Large intestine (tissue), 3 donors: ENCODE measurements around the gene FER1L5. TPM values are rescaled to one million over a fixed set of nuclear protein-coding genes. Genes with fewer than 3 reads are reported as not detected.

Experiments
- DNase-seq, 2 donors: peaks; one replicate each; pipeline versions ENCODE4 v3.0.0 to v3.0.0-alpha.2; 2013
- H3K27ac ChIP-seq: one replicate; pipeline ENCODE4 v1.5.1; 2013; ENCODE audit warnings: low read length
- H3K27me3 ChIP-seq: 2 replicates; pipeline ENCODE4 v1.6.1; 2013; ENCODE audit warnings: low read length; ENCODE audit not compliant: control insufficient read depth, insufficient read depth
- H3K36me3 ChIP-seq: 2 replicates; pipeline ENCODE4 v1.6.1; 2013; ENCODE audit warnings: low read length; ENCODE audit not compliant: control insufficient read depth, insufficient read depth
- H3K4me1 ChIP-seq: one replicate; pipeline ENCODE4 v1.6.1; 2013; ENCODE audit warnings: low read length; ENCODE audit not compliant: control insufficient read depth, insufficient read depth
- H3K4me3 ChIP-seq: one replicate; pipeline ENCODE4 v1.5.1; 2013; ENCODE audit warnings: low read length
- H3K9me3 ChIP-seq: one replicate; pipeline ENCODE4 v1.6.1; 2013; ENCODE audit warnings: mild to moderate bottlenecking, low read depth, low read length, moderate library complexity; ENCODE audit not compliant: control insufficient read depth
- WGBS: methylation state at CpG from one replicate; pipeline ENCODE4 v1.1.5; 2013; ENCODE audit warnings: low lambda C conversion rate; ENCODE audit not compliant: insufficient coverage; 5-methylcytosine and 5-hydroxymethylcytosine counted together
- polyA plus RNA-seq: library from polyadenylated mRNA; unstranded; fragments of 120-200 nt; gene quantifications from one replicate; pipeline ENCODE4 v1.2.1, GENCODE V29; 2013

FER1L5 gene
- polyA plus RNA-seq, 1 donor, result 1.2 TPM

DNA sequence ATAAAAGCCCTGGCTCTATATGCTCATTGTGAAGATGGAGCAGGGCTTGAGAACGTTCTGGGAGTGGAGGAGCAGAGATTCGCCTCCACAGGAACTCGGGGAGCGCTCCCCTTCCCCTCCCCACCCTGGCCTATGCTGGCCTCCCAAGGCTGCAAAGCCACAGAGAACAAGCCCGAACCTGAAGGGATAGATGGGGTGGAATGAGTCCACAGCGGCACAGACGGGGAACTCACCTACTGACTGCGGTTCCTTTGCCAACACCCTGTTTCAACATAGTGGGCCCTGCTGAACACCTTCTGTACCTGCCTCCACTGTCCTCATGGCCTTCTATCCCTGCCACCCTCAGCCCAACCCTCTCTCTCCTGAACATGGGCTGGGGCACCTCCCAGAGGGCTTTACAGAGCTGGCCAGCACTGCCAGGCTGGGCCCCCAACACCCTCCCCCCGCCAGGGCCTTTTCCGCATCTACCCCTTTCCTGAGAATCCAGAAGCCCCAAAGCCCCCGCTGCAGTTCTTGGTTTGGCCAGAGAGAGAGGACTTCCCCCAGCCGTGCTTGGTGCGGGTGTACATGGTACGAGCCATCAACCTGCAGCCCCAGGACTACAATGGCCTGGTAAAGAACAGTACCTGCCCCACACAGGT lies 55.8 kb downstream of the FER1L5 start:
- Histone ChIP-seq H3K27ac (no peak overlapping the region), H3K36me3 (peaks cover 23% of the 10 kb centered on the region), H3K4me1 (no peaks in the 10 kb centered on the region), H3K4me3 (no peak overlapping the region), H3K9me3 (no peaks in the 10 kb centered on the region), H3K27me3 (no peaks in the 10 kb centered on the region)
- DNase-seq, result no peak
- WGBS, result no CpG with 5 or more reads among the region's 14 CpGs

DNA sequence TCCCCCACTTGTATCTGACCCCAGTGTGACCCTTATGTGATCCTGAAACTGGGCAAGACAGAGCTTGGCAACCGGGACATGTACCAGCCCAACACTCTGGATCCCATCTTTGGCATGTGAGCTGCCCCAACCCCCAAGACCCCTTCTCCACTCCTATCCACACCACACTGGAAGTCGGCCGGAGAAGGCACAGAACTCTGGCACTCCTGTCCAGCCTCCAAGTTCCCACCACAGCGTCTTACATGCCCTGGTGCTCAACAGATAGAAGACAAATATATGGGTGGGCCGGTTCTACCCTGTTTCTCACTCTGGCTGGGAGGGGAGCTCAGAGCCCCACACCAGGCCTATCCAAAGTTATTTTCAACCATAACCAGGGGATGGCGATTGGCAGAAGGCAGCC lies 56.5 kb downstream of the FER1L5 start:
- Histone ChIP-seq H3K9me3 (no peaks in the 10 kb centered on the region), H3K4me3 (no peak overlapping the region), H3K36me3 (peaks cover 27% of the 10 kb centered on the region), H3K27ac (no peak overlapping the region), H3K27me3 (no peaks in the 10 kb centered on the region), H3K4me1 (no peaks in the 10 kb centered on the region)
- no peak for DNase-seq
- no CpG with 5 or more reads among the region's 6 CpGs for WGBS

DNA sequence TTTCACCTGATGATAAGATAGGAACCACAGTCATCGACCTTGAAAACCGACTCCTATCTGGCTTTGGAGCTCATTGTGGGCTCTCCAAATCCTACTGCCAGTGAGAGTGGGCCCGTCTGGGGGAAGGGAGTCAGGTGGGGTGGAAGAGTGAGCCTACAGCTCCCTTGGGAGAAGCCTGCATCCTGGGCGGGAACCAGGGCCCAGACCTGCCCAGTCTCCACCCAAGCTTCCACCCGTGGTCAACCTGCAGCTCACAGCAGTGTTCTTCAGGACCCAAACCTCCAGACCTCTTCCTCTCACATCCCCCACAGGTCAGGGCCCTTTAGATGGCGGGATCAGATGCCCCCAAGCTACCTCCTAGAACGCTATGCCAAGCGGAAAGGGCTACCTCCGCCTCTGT lies 57.1 kb downstream of the FER1L5 start:
- Histone ChIP-seq H3K9me3 (no peaks in the 10 kb centered on the region), H3K36me3 (peaks cover 33% of the 10 kb centered on the region), H3K4me1 (no peaks in the 10 kb centered on the region), H3K27me3 (no peaks in the 10 kb centered on the region), H3K4me3 (no peak overlapping the region), H3K27ac (no peak overlapping the region)
- no CpG with 5 or more reads among the region's 9 CpGs for WGBS
- DNase-seq, result no peak

DNA sequence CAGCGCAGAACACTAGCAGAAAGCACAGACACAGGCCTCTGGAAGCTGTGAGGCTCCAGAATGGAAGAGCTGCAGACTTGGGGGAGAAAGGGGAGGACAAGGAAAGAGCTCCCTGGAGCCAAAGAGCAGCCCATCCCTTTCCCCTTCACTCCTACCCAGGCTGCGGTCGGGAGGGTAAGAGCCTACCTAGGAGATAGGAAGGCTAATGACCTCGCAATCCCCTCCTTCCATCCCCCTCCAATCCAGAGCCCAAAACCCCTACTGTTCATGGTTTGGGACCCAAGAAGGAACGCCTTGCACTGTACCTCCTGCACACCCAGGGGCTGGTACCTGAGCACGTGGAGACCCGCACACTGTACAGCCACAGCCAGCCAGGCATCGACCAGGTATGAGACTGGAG lies 57.5 kb downstream of the FER1L5 start:
- no CpG with 5 or more reads among the region's 8 CpGs for WGBS
- Histone ChIP-seq H3K27me3 (no peaks in the 10 kb centered on the region), H3K27ac (no peak overlapping the region), H3K4me1 (no peaks in the 10 kb centered on the region), H3K9me3 (no peaks in the 10 kb centered on the region), H3K4me3 (no peak overlapping the region), H3K36me3 (peaks cover 37% of the 10 kb centered on the region)
- no peak for DNase-seq

DNA sequence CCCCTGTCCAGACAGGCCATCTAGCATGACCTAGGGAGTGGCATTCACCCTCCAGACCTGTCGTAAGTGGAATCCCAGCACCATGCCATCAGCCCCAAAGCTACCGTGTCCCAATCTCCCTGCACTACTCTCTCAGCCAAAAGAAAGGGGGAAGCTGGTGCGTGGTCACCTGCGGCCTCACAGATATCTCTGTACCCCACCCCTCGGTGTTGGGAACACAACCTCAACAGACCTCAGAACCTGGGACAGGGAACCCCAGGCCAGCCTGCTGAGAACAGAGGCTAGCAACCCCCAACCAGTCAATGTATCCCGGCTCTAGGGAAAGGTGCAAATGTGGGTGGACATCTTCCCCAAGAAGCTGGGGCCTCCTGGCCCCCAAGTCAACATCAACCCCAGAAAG lies 59.1 kb downstream of the FER1L5 start:
- no peaks in the 10 kb centered on the region for H3K4me1 ChIP-seq
- H3K9me3 ChIP-seq, result no peaks in the 10 kb centered on the region
- no peaks in the 10 kb centered on the region for H3K27me3 ChIP-seq
- no peak for DNase-seq
- WGBS, result no CpG with 5 or more reads among the region's 6 CpGs
- peaks cover 51% of the 10 kb centered on the region for H3K36me3 ChIP-seq
- H3K4me3 ChIP-seq, result no peak overlapping the region
- no peak overlapping the region for H3K27ac ChIP-seq

DNA sequence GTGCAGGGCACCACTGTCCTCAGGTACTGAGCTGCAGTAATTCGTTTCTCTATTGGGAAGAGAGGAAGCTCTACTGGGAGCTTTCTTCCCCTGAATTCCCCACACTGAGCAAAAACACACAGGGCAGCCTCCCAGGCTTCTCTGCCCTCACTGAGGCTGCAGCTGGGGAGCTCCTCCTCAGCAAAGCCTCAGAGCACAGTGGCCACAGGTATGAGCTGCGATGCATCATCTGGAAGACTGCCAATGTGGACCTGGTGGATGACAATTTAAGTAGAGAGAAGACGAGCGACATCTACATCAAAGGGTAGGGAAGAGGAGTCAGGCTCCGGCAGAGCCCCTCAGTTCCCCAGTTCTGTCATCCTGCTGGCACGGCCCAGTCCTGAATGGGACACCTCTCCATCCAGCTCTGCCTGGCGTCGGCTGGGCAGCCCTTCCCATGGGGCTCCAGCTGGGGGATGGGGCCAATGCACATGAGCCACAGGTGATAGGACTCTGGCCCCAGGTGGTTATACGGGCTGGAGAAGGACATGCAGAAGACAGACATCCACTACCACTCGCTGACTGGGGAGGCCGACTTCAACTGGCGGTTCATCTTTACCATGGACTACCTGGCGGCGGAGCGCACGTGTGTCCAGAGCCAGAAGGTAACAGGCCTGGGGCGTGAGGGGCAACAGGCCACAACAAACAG lies 59.7 kb downstream of the FER1L5 start:
- Histone ChIP-seq H3K4me1 (no peaks in the 10 kb centered on the region), H3K36me3 (peaks cover 57% of the 10 kb centered on the region), H3K9me3 (no peaks in the 10 kb centered on the region), H3K27me3 (no peaks in the 10 kb centered on the region), H3K4me3 (no peak overlapping the region), H3K27ac (no peak overlapping the region)
- WGBS, result no CpG with 5 or more reads among the region's 17 CpGs
- no peak for DNase-seq

DNA sequence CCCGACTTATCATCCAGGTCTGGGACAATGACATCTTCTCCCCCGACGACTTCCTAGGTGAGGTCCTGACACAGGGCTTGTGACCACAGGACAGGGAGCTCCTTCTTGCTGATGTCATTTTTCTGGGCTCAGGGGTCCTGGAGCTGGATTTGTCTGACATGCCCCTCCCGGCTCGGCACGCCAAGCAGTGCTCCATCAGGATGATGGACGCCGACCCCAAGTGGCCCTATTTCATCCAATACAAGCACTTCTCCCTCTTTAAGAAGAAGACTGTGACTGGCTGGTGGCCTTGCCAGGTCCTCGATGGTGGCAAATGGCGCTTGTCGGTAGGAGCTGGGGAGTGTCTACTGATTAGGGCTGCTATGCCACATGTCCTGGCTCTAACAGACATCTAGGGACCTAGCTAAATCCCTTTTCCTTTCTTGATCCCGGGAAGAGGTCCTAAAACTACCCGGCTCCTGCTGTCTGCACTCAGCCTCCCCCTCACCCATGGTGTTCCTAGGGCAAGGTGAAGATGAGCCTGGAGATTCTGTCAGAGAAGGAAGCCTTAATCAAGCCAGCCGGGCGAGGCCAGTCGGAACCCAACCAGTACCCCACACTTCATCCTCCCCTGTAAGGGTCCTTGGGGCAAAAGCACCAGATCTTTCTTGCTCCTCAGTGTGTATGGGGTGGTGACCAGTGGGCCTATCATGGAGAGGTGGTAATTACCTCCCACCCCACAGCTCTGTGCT lies 60.6 kb downstream of the FER1L5 start:
- Histone ChIP-seq H3K36me3 (peaks cover 65% of the 10 kb centered on the region), H3K9me3 (no peaks in the 10 kb centered on the region), H3K4me3 (no peak overlapping the region), H3K27me3 (no peaks in the 10 kb centered on the region), H3K4me1 (no peaks in the 10 kb centered on the region), H3K27ac (no peak overlapping the region)
- DNase-seq, result no peak
- no CpG with 5 or more reads among the region's 16 CpGs for WGBS

DNA sequence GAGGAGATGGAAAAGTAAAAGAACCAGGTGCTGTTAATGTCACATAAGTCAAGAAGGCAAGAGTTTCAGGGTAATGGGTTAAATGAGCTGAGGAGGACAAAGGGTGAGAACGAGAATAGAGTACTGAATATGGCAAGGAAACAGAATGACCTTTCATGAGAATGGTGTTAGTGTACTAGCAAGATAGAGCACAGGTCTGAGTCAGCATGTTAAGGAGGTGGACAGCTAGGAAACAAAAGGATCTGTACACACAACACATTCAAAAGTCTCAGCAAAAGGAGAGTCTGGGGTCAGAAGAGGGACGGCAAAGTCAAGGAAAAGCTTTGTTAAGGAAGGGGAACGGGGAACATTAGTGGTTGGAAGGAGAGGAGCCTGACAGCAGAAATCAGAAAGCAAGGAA lies 68.4 kb downstream of the FER1L5 start:
- Histone ChIP-seq H3K9me3 (no peaks in the 10 kb centered on the region), H3K4me3 (no peak overlapping the region), H3K4me1 (peaks cover 7% of the 10 kb centered on the region), H3K36me3 (peaks cover 71% of the 10 kb centered on the region), H3K27ac (no peak overlapping the region), H3K27me3 (no peaks in the 10 kb centered on the region)
- 92% methylated on average over 3 of the region's 3 CpGs for WGBS
- DNase-seq, result no peak

DNA sequence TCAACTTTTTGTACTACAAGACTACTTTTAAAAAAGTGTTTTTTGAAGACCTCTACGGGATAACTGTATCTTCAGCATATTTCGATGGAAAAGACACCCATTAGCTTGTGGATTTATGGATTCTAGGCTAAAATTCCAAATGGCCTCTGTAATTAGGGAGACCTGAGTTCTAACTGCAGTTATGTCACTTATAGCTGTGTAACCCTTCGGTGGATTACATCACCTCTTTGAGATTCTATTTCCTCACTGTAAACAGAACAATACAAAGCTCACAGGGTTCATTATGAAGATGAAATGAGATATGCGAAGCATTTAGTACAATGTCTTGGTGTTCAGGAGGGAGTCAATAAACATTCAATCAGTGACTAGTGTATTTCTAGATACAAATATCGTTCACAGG lies 73.1 kb downstream of the FER1L5 start:
- no peak for DNase-seq
- Histone ChIP-seq H3K4me3 (no peak overlapping the region), H3K27me3 (no peaks in the 10 kb centered on the region), H3K27ac (no peak overlapping the region), H3K4me1 (peaks cover 7% of the 10 kb centered on the region), H3K9me3 (no peaks in the 10 kb centered on the region), H3K36me3 (peaks cover 41% of the 10 kb centered on the region)
- WGBS, result 80% methylated on average over 1 of the region's 5 CpGs

DNA sequence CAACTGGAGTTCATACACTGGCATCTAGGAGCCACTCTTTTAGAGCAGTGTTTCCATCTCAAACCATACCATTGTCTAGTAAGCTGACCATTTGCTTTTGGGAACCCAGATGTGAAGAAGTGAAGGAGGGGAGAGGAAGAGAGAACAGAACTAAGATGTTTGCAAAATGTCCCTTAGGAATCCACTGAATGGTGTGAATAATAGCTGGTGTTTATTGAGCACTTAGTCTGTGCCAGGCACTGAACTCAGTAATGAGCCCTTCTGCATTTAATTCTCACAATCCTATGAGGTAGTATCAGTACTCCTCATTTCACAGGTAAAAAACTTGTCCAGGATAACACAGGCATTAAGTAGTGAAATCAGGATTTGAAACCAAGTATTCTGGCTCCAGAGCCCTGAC lies 73.8 kb downstream of the FER1L5 start:
- peaks cover 34% of the 10 kb centered on the region for H3K36me3 ChIP-seq
- no peak for DNase-seq
- H3K27me3 ChIP-seq, result no peaks in the 10 kb centered on the region
- H3K4me3 ChIP-seq, result no peak overlapping the region
- peaks cover 8% of the 10 kb centered on the region for H3K4me1 ChIP-seq
- no peaks in the 10 kb centered on the region for H3K9me3 ChIP-seq
- no peak overlapping the region for H3K27ac ChIP-seq
